ENCODE measurements around the gene COA3.

The COA3 gene

GRCh38 chr17:42818379-42818778, 19.9 kb upstream of the COA3 start:
- no peak for DNase-seq (ENCODE audit: low read depth in 2 of 2, low spot score in 1 of 2)

DNA sequence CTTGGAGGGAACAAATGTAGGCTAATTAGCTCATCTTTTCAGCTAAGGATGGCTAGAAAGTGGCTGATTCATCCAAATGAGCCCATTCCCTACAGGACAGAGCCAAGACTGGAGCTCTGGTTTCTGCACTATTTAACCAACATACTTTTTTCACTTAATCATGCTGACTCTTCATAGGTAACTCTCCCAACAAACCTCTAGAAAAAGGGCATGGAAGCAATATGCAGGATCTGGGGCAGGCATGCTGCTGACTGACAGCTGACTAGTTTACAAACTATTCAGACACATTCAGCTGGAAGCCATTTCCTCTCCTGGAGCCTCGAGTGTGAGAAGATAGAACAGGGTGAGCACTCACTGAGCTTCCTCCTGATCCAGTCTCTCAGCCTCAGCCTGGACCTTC, 19.4 kb upstream of the COA3 start:
- no peak for DNase-seq (ENCODE audit: low read depth in 2 of 2, low spot score in 1 of 2)

GRCh38 chr17:42814633-42815399, 16.3 kb upstream of the COA3 start:
- DNase-seq (ENCODE audit: low read depth in 2 of 2, low spot score in 1 of 2): no peak

DNA sequence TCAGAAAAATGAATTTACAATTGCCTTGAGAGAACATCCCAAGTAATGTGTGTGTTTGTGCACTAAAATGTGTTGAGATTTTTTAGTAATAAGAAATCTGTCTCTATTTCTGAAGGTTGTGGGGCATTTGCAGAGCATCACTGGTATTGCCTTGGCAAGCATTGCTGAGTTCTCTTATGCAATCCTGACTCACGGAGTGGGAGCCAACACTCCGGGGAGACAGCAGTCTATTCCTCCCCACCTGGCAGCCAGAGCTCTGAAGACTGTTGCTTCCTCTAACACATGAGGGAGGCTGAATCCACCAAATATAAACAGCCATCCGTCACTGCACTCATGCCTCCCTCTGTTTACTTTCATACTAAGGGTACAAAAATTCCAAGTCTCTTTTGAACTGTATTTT, 10.7 kb upstream of the COA3 start:
- no peak for DNase-seq (ENCODE audit: low read depth in 2 of 2, low spot score in 1 of 2)

DNA sequence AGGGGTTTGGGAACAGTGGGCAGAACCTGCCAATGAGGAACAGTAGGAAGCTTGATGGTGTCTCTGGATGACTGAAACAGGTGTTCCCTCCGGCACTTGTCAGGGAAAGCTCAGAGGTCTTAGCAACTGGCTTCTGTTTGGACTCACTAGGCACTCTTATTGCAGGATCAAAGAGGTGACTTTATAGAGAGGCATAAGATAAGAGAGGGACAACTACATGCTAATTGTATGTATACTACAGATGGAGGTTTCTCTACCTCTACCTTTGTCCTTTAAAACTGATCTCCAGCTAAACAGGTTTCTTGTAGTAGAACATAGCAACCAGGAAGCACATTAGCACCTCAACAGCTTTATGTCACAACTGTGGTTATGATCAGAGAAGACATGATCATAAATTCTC, 7.7 kb upstream of the COA3 start:
- DNase-seq (ENCODE audit: low read depth in 2 of 2, low spot score in 1 of 2): no peak

- no peak for DNase-seq (ENCODE audit: low read depth in 2 of 2, low spot score in 1 of 2)
Measured at GRCh38 chr17:42804918-42805367, 6.4 kb upstream of the COA3 start.

DNA sequence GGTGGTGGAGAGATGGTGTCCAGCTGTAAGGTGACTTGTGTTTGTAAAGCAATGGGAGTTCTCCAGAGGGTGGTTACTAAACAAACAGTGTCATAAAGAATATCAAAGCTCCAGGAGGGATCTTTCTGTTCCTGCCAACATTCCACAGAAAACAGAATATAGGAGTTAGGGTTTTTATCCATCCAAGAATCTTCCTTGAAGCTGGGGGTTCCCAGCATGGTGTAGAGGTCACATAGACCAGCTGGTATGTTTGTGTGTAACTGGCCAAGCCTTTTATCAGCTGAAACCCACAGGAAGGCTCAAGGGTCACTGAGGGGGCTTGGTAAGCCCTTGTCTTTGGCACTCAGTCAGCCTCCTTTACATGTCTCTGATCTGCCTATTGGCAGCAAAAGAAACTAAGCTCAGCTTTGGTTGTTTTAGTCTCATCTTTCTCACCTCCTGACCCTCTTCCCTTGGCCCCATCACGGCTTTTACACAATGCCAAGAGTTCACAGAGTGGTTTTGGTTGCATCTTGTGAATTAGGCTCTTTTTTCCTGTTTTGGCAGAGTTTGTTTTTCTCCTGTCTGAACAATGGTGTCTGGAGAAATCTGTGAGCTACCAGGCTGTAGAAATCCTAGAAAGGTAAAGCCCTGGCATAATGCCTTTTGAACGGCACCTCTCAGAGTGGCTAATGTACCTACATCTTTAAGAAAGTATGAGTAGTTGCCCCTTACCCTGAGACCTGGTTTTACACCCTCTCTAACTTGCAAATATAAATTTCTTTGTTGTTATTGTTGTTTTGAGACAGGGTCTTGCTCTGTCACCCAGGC, 4.8 kb upstream of the COA3 start:
- no peak for DNase-seq (ENCODE audit: low read depth in 2 of 2, low spot score in 1 of 2)

- no peak for DNase-seq (ENCODE audit: low read depth in 2 of 2, low spot score in 1 of 2)
Measured at GRCh38 chr17:42798011-42798382, 507 bp downstream of the COA3 start.

DNA sequence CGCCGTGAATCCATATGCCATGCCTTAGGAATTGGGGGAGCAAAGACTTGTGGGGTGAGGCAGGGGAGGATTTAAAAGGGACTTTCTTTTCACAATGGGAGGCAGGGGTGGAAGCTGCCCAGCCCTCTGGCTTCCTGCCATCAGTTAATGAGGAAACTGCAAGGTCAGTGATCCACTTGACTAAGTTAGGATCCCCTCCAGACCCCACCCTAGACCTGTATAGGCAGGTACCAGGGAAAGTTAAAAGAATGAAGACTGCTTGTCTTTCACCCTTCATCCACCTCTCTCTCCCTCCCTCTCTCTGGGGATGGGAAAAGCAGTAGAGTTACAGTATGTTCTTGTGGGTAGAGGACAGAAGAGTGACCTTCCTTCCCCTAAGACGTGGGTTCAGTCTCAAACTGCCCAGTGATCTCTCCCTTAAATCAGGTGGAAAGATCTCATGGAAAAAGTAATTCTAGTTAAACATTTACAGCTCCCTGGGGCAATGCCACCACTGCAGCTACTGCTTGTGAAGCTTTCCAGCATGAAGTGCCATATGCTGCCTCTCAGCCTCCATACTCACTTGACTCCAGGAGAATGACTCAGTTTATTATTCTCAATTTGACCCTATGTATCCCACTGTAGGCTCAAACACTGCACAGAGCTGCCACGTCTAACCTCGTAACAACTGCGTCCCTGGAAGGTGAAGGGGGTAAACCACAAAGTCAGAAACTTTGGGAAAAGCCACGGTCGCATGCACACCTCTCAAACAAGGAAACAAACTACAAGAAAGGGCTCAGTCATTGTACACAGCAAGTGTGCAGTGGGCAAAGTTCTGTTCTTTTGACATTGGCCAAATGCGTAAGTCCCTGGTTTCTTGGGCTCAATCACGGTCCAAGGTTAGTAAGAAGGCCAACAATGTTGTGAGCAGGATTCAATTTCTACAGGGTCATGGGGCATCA, 1.2 kb downstream of the COA3 start:
- no peak for DNase-seq (ENCODE audit: low read depth in 2 of 2, low spot score in 1 of 2)

GRCh38 chr17:42796066-42796758, 2.3 kb downstream of the COA3 start:
- DNase-seq (ENCODE audit: low read depth in 2 of 2, low spot score in 1 of 2): no peak

- no peak for DNase-seq (ENCODE audit: low read depth in 2 of 2, low spot score in 1 of 2)
Measured at GRCh38 chr17:42795465-42795864, 3.0 kb downstream of the COA3 start.

GRCh38 chr17:42795061-42795460, 3.4 kb downstream of the COA3 start:
- no peak for DNase-seq (ENCODE audit: low read depth in 2 of 2, low spot score in 1 of 2)

DNA sequence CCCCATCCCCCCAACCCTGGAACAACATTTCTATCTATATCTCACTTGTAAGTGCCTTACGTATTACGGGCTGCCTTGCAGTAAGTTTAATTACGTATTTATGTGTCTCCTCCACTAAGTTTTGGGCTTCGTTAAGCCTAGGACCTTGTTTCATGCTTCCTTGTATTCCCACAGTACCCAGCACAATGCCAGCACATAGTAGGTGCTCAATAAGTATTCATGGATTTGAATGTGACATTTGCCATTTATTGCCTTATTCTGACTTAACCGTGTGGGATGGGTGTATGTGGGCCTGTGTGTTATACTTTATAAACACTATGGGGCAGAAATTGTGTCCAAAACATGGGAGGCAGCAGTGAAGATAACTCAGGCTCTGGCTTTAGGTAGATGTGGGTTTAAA, 6.0 kb downstream of the COA3 start:
- no peak for DNase-seq (ENCODE audit: low read depth in 2 of 2, low spot score in 1 of 2)

DNA sequence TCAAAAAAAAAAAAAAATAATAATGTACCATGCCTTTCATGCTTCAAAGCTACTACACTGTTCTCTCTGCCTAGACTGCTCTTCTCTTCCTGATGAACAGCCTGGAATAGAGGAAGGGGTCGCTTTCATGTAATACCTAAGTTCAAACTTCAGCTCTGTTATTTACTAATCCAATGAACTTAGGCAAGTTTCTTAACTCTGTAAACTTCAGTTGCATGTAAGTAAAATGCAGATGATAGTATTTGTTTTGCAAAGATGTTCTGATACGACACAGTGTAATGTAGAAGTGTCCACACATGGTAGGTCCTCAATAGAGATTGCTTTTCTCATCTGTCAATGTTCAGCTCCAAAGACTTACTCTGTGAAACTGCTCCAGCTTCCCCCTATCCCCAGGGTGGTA, 6.6 kb downstream of the COA3 start:
- no peak for DNase-seq (ENCODE audit: low read depth in 2 of 2, low spot score in 1 of 2)

DNA sequence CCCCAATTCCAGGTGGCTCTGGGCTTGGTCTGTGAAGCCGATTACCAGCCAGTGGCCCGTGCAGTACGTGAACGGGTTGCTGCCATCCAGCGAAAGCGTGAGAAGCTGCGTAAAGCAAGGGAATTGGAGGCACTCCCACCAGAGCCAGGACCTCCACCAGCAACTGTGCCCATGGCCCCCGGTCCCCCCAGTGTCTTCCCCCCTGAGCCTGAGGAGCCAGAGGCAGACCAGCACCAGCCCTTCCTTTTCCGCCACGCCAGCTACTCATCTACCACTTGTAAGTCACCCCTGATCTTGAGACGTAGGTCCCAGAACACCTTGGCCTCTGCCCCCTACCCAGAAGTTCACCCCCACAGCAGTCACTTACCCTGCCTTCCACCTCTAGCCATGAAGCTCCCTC, 11.2 kb downstream of the COA3 start:
- no peak for DNase-seq (ENCODE audit: low read depth in 2 of 2, low spot score in 1 of 2)

- no peak for DNase-seq (ENCODE audit: low read depth in 2 of 2, low spot score in 1 of 2)
Measured at GRCh38 chr17:42784811-42785592, 13.5 kb downstream of the COA3 start.

- DNase-seq (ENCODE audit: low read depth in 2 of 2, low spot score in 1 of 2): no peak
Measured at GRCh38 chr17:42784409-42784808, 14.1 kb downstream of the COA3 start.

- DNase-seq (ENCODE audit: low read depth in 2 of 2, low spot score in 1 of 2): no peak
Measured at GRCh38 chr17:42783791-42784138, 14.7 kb downstream of the COA3 start.

- DNase-seq (ENCODE audit: low read depth in 2 of 2, low spot score in 1 of 2): no peak
Measured at GRCh38 chr17:42783062-42783790, 15.3 kb downstream of the COA3 start.

Measured in stimulated activated CD8-positive, alpha-beta memory T cell treated with anti-CD3 and anti-CD28 coated beads, Interleukin-4, amount 100 ng/mL, for 1 hour (primary cell).